Activated effector memory CD4-positive, alpha-beta T cell treated with Interleukin-2 at 50 U/mL for 16 hours (primary cell): ENCODE measurements around the gene RNF26.

Experiments used
- DNase-seq: peaks from one replicate; pipeline ENCODE4 v3.0.0-alpha.2; 2020

RNF26 gene

DNA sequence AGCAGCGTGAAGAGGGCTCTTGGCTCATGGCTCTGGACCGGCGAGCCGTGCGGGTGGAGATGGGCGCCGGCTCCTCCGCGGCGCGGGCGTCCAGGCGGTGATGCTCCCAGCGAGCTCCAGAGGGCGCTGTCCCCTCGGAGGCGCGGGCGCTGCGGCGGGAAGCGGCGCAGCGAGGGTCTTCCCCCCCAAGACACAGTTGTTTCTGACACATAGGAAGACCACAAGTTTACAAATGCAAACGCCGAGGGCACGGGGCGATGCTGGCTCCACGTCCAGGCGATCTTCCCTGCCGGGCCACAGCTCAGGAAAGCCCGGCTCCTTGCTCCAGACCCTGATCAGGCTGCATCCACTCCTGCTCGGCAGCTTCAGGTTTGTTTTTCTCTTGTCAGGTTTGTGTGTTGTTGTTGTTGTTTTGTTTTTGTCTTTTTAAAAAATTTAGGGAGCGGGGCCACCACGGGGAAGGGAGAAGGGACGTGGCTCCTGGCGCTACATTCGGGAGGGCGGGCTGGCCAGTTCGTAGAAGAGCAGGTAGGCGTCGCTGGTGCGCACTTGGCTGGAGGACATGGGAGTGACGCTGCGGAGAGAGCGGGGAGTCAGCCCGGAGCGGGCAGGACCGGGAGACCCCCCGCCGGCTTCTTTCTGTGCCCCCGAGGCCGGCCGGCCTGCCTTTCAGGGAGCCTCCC, 22.2 kb downstream of the RNF26 start:
- DNase-seq, result peak; percentile 60

DNA sequence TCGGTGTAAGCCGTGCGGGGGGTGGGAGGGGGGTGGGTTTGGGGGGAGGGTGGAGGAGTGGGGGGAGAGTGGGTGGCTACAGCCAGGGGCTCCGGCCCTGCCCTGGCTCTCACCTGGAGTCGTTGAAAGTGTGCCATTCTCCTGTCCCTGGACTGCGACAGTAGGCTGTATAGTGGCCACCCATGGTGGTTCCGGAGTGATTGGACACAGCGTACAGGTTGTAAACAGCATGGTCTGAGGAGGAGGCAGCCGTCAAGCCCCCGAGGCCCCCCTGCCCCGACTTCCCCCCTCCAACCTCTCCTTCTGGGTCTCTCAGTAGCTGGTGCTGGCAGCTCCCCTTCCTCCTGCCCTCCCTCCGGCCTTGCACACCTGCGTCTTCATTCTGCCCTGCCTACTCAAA, 22.7 kb downstream of the RNF26 start:
- no peak for DNase-seq

DNA sequence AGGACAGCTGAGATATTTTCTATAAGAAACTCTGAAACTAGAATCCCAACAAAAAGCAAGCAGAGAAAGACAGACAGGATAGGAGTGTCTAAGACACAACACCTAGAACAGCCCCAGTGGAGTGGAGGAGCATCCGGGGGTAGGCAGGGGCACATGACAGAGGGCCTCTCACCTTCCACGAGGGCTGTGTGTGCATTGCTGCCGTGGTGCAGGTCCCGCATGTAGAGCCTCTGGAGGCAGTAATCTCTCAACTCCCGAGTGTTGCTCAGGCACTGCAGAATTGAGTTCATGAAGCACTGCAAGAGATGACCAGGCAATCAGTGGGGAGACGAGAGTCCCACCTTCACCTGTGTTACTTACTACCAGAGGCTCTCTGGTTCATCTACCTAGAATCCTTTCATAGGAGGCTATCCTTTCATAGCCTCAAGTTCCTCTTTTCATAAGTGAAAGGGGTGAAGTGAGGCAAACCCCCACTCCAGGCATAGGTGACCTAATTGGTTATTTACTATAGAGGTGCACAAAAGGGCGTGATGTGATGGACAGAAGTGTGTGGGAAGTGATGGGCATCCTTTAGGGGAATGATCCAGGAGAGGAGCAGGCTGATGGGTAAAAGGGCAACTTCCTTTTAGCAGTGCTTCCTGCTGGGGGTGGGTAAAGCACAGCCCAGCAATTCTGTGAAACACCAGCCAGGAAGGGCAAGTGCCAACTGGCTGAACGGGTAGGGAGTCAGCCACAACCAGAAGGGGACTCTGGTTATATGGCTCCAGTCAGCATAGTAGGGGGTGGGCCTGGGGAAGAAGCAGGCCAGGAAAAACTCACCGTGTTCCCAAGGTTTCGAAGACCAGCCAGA, 25.3 kb downstream of the RNF26 start:
- no peak for DNase-seq

DNA sequence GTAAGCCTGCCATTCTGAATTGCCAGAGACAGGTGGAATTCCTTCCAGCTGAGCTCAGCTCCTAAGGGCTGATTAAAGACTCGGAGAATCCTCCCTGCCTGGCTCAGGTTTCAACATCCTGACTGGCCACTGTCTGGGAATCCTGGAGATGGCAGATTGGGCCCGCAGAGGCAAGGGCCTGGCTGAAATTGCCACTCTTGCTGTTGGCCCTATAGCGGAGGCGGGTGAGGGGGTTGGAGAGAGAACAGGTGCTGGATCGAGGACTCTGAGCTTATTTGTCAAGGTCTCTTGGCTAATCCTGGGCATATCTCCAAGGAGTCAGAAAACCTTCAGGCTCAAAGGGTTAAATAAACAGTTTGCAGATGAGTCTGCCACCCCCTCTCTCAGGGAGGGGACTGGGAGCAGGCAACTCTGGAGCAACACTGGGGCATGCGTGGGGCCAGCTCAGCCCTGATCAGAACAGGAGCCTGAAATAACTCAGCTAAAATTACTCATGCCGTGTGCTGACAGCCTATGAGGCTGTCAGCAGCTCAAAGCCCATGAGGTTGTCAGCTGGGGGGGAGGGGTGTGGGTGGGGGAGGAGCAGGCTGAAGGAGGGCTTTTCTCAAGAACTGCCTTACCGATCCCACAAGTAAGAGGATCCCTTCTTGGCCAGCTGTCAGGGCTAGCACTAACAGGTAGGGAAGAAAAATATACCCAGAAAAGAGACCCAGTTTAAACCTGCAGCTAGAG, 26.9 kb downstream of the RNF26 start:
- DNase-seq, result no peak

DNA sequence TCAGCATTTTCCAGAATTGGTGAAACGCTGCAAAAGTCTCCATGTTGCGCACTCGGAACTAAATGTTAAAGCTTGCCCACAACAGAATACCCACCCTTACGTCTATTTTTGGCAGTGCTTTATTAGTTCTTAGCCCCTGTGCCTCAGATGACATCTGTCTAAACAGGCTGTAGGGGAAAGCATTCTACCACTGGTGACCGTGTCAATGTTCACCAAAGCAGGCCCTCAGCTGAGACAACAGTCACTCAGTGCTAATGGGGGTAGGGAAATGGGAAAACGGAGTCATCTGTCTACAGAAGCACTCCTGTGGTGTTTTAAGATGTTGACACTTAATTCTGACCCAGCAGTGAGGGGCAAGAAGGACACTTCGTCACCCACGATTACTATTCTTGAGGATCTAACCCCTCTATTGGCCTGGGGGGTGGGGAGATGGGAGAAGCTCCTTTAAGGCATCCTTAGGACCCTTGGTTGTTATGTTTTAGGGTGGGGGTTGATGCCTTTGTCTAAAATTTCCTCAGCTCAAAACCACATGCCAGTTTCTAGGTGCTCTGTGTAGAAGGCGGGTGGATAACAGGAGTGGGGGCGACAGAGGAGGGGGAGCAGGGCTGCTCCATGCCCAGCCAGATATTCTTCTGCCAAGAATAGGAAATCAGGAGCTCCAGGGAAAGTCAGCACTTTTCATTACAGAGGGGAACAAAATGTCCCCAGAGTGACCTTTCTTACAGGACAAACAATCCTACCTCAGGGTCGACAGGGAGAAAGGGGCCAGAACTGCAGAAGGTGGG, 27.8 kb downstream of the RNF26 start:
- DNase-seq, result no peak

DNA sequence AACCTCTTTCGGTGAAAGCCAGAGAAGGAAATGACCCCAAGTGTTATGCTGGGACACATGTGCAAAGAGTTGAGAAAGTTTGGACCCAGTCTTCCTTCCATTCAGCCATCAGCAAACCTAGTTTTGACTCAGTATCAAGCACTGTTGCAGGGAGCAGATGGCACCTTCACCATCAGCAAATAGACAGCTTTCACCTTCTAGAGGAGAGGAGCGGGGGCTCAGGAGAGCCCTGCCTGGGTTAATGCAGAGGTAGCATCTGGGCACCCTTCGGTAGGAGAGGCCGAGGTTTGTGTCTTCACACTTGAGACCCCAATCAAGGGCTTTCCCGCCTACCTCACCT, 28.4 kb downstream of the RNF26 start:
- no peak for DNase-seq

DNA sequence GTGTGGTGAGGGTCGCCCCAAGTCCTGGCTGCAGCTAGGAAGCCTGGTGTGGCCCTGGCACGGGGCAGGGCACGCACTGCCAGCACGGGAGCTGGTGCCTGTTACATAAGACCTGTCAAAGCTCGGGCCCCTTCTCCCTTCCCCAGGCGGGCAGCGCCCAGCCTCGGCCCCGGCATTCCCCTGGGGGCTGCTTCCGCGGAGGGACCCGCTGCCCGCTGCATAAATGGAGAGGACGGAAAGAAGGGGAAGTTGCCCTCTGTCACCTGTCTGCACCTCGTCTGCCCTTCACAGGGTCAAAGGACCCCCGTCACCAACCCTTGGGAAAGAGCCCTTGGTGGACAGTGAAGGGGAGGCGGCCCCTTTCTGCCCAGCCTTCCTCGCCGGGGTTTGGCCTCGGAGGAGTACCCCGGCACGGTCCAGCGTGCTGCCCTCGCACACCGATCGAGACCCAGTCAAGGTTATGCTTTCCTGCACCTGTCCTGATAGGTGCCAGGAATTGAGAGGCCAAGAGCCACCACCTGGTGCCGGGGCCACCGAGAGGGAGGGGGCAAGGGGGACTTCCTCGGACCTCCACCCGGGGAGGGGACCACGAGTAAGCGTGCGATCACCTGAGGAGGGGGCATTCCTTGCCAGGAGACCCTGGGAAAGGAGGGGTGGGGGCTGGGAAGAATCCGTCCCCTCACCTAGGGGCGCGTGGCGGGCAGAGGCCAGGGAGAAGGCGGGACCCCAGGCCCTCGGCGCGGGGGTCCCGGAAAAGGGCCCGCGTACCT, 28.9 kb downstream of the RNF26 start:
- no peak for DNase-seq

DNA sequence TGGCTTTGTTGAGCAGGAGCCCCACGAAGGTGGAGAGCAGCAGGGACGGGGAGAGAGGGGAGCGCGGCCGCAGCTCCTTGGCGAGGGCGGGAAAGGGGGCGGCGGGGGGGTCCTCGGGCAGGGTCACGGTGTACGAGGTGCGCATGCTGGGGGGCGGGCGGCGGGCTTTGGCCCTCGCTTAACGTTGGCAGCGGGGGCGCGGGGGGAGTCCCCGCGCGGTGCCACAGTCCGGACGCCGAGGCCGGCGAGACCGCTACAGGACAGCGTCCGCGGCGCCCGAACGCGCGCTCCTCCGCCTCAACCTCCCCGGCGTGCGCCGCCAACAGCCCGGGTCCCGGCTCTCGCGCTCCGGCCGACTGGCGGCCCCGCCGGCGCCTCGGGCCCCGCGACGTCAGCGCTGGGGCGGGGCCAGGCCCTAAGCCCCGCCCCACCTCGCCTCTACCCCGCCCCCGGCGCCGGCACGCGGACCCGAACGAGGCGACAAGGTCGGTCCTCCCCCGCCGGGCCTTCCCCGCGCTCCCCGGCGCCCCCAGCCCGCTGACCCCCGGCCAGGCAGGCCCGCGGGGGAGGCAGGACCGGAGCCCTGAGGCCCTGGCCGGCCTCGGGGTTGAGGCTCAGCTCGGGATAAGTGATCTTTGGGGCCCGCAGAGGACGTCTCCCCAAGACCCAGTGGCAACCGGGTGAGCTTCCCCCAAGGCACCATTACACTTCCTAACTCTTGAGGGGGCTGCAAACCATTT, 29.7 kb downstream of the RNF26 start:
- peak; percentile 38 for DNase-seq

DNA sequence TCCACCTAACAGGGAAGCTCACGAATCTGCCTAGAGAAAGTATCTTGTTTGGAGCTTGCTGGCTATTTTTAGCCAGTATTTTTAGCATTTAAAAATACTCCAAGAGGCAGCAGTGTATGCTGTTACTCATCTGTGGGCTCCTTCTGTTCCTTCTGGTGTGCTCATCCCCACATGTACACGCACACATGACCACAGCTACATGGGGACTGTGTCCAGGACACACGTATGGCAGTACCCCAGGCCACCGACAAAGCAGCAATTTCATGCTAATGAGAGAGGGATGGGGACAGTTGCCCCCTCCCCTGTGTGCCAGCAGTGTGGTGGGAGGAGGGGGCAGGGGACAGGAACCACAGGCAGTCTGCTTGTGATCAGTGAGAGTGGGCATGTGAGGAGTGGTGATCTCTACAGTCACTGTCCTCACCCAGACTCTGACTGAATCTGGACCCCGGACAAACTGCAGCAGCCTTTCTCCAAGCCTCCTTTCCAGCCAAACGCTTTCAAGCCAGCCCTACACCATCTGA, 30.8 kb downstream of the RNF26 start:
- DNase-seq, result no peak

DNA sequence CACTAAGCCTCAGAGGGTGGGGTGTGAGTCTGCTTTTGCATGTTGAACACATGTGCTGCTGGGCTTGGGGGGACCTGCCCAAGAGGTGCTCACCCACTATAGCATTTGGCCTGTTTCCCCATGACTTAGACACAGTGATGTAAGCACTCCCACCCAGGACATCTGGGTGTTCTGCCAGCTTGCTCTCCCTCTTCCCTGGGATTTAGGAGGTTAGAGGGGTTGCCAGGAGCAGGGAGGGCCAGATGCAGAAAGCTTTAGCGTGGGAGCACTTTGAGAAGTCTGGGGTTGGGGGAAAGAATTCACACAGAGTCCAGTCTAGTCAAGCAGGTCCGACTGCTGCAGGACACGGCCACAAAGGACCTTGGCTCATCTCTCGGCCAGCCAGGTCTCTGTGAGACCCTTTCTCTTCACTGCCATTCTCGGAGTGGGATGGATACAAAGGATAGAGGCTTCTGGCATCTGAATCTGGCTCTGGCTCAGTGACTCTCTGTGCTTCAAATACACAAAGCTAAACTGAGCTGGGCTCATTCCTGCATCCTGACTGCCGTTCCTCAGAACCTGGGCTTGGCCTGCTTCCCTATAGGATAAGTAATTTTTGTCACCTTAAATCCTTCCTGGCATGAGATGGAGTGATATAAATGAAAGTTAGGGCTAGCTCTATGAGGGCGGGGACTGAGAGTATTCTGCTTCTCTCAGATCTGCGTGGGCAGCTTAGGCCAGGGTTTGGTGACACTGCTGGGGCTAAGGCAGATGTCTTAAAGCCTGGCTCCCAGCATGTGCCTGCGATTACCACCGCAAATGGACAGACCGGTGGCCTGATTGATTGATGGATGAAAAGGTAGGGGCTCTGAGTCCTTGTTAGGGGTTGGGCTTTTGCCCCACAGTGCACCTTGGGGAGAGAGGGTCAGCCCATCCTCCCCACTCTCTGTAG, 32.6 kb downstream of the RNF26 start:
- no peak for DNase-seq

DNA sequence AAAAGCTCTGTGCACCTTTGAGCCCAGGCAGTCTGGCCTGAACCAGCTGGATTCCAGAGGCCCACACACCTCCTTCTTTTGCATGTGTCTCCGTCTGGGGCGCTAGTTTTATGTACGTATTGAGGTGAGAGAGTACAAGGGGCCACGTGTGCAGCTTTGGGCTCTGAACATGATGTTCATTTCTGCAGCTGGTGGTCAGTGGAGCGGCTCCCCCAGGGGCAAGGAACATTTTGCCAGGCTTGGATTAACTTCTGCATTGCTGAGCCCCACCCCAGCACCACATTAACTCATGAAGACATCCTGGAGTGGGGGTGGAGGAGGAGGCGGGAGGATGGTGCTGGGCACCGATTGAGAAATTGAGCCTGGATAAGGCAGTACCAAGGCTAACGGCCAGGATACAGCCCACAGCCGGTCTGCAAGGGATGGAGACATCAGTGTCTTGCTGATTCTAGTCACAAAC, 33.4 kb downstream of the RNF26 start:
- no peak for DNase-seq

DNA sequence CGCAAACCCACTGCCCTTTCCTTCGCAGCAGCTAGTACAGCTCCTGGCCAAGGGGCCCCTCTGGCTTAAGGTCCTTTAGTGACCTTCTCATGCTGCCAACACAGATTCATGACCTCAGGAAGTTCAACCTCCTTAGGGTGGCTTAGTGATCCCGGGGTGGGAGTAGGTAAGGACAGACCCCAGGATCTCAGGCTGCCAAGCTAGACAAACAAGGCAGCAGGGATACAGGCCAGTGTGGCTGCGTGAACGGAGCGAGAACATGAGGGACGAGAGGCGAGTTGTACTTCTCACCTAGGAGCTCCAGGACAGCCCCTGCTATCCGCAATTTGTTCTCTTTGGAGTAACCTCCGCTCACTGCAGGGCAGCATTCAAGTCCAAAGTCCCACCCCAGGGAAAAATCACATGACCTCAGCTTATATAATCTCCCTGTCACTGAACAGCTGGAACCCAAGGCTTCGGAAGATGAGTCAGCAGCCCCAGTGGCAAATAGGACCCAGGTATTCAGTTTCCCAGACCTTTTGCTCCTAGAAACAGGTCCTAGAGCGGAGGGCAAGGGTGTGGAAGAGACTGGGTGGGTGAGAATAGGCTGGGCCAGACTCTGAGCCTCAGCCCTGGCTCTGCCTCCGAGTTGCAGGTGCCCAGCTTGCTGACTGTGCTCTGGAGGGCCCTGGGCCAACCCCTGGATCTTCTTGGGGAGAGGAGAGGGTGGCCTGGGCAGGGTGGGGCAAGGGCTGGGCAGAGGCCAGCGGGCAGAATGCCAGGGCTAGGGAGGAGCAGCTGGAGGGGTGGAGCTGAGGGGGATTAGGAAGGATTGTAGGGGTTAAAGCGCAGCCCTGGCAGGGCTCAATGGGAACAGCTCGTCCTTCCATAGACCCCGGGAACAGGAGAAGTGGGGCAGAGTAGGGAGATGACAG, 34.1 kb downstream of the RNF26 start:
- DNase-seq, result no peak

DNA sequence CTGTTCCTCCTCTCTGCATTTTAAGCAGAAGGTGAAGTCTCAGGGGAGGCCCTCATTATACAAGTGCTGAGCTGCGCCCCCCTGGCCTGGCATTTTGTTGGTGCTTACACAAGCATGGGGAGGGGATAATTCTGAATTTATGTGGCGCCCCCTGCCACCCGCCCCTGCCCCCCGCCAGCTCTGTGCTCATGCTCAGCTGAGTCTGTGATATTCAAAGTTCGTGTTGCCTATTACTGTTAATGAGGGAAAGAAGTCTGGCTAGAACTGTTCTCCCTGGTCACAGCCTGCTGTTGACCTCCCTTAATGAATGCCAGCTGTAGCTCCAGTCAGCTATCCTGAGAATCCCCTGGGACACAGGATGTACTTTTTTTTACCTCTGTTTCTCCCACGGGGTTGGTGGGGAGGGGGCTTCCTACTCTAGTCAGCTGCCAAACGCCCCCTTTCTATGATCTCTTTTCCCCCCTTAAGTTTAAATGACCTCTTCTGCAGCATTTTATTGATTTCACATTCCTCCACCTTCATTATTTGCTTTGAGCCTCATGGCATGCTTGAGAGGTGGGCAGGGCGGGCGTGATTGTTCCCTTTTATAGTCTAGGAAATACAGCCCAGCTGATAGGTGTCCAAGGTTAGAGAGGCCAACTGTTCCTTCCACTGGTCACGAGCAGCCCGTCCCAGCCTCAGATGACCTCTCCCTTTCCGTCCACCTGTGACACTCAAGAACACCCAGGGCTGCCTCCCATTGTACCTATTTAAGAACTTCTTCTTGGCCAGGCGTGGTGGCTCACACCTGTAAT, 35.0 kb downstream of the RNF26 start:
- no peak for DNase-seq

DNA sequence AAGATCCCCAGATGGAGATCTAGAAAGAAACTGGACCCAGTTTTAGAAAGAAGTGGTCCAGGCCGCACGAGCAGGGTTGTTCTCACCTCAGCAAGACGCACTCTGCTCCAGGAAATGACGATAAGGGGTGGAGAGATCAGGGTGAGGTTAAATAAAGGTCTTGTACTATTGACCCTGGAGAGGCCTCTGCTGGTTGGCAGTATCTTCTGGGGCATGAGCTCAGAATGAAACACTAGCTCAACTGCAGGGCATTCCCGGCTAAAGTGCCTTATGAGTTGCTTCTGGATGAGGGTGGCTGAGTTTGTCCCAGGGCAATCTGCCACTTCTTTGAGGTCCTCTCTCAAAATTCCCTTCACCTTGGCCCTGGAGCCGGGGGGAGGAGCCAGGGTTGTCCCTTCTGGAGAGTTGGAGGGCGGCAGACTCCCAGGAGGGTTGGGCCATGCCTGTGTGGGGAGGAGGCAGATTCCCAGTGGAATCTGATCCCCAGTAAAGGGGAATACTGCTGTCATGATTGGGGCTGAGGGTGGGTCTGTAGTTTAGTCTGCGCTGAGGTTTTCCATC, 36.2 kb downstream of the RNF26 start:
- no peak for DNase-seq

DNA sequence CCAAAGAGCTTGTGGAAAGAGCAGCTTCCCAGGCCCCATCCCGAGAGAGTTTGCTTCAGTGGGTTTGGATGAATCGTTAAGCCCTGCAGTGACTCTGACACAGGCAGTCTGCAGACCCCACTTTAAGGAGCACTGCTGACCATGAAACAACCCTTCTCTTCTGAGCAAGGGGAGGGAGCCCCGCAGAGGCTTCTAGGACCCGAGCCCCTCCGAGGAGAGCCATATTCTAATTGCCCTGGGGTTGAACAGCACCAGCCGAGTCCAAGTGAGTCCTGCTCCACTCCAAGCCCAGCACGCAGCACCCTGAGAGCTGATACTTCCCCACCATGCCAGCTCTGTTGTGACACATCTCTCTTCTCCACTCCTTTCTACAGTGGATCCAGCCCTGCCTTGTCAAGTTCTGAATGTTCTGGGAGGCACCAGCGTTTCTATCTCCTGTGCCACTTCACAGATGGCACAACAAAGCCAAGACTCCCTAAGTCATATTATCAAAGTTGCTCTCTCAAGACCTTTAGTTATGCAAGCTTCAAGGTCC, 36.8 kb downstream of the RNF26 start:
- no peak for DNase-seq

DNA sequence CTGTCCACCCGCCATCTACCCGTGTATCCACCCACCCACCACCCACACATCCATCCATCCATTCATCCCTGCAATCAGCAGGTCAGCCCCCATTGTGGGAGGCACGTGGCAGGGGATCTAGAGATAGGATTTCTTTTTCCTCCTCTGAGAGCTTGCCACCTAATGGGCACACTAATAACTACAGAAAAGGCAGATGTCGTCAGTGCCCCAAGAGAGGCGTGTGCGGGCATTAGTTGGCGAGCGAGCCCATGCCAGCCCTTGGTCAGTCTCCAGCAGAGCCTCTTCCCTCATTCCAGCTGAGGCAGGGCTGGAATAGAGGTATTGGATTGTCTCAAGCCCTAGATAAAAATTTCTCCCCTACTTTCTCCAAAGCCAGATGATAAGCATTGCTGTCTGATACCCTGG, 37.5 kb downstream of the RNF26 start:
- no peak for DNase-seq
